Measurements from ENCODE around the gene RETREG1.

DNA sequence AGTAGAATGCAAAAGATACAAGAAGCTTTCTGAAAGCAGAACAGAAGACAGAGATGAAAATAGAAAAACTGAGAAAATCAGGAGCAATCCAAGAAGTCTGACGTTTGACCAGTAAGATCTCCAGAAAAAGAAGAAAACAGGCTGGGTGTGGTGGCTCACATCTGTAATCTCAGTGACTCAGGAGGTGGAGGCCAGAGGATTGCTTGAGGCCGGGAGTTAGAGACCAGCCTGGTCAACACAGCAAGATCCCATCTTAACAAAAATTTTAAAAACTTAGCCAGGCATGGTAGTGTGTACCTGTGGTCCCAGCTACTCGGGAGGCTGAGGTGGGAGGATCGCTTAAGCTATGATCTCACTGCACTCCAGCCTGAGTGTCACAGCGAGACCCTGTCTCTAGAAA, 15.9 kb downstream of the RETREG1 start:
- TF ChIP-seq, protein P1, sequence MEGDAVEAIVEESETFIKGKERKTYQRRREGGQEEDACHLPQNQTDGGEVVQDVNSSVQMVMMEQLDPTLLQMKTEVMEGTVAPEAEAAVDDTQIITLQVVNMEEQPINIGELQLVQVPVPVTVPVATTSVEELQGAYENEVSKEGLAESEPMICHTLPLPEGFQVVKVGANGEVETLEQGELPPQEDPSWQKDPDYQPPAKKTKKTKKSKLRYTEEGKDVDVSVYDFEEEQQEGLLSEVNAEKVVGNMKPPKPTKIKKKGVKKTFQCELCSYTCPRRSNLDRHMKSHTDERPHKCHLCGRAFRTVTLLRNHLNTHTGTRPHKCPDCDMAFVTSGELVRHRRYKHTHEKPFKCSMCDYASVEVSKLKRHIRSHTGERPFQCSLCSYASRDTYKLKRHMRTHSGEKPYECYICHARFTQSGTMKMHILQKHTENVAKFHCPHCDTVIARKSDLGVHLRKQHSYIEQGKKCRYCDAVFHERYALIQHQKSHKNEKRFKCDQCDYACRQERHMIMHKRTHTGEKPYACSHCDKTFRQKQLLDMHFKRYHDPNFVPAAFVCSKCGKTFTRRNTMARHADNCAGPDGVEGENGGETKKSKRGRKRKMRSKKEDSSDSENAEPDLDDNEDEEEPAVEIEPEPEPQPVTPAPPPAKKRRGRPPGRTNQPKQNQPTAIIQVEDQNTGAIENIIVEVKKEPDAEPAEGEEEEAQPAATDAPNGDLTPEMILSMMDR (conservative IDR thresholded peaks at IDR 0.05) = no peak
- TF ChIP-seq ZFX (IDR thresholded peaks at IDR 0.05) = no peak

Measured in C4-2B (cell line).